H1 (cell line): ENCODE data around the gene NFKBIL1. TPM values are rescaled to one million over a fixed set of nuclear protein-coding genes. Genes with fewer than 3 reads are reported as not detected.

ENCODE experiments used
- CTCF ChIA-PET: fragments of 300-600 bp; sonication (Branson Sonifier 250); formaldehyde crosslinking; loops from one replicate; lab custom pipeline; 2021; ENCODE audit not compliant: partially characterized antibody; lab: Charles Lee
- POLR2A ChIA-PET: fragments of 300-600 bp; sonication (Branson Sonifier 250); formaldehyde crosslinking; loops from one replicate; lab custom pipeline; 2021; ENCODE audit warnings: inconsistent platforms; ENCODE audit not compliant: partially characterized antibody; lab: Charles Lee
- DNase-seq, 2 experiments: peaks; one replicate each; pipeline versions ENCODE4 v3.0.0 to v3.0.0-alpha.2; 2010 to 2022; ENCODE audit warnings: low spot score in 2 of 2, low read depth in 1 of 2, mixed read lengths in 1 of 2
- FAIRE-seq: peaks from 2 replicates; lab custom pipeline; 2011; peaks lifted over from hg19 to GRCh38; lab: Jason Lieb, UNC
- H2AFZ ChIP-seq: 2 replicates; pipeline ENCODE4 v1.8.1; 2012; ENCODE audit warnings: low read length, inconsistent platforms
- H2AK5ac ChIP-seq: 2 replicates; pipeline ENCODE4 v1.6.1; 2013; ENCODE audit warnings: low read depth, low read length
- H2BK120ac ChIP-seq: replicated peaks from 2 replicates; pipeline ENCODE3; 2013; ENCODE audit warnings: low read depth, low read length, inconsistent platforms
- H2BK12ac ChIP-seq: 2 replicates; pipeline ENCODE4 v1.6.1; 2013; ENCODE audit warnings: low read depth, low read length
- H2BK15ac ChIP-seq: 2 replicates; pipeline ENCODE4 v1.6.1; 2013; ENCODE audit warnings: low read length
- H2BK20ac ChIP-seq: 2 replicates; pipeline ENCODE4 v1.6.1; 2013; ENCODE audit warnings: low read length
- H2BK5ac ChIP-seq: 2 replicates; pipeline ENCODE4 v1.6.1; 2013; ENCODE audit warnings: low read depth, low read length
- H3K14ac ChIP-seq: 2 replicates; pipeline ENCODE4 v1.6.1; 2013; ENCODE audit warnings: inconsistent platforms; ENCODE audit not compliant: insufficient read length
- H3K18ac ChIP-seq: 2 replicates; pipeline ENCODE4 v1.6.1; 2013; ENCODE audit warnings: low read length; ENCODE audit errors: extremely low read depth
- H3K23ac ChIP-seq: 2 replicates; pipeline ENCODE4 v1.6.1; 2013; ENCODE audit warnings: inconsistent platforms; ENCODE audit not compliant: insufficient read length
- H3K23me2 ChIP-seq: 2 replicates; pipeline ENCODE4 v1.6.1; 2013; ENCODE audit warnings: low read depth, low read length
- H3K27ac ChIP-seq: 2 replicates; pipeline ENCODE4 v1.6.1; 2011; ENCODE audit warnings: low read depth, low read length, inconsistent platforms
- H3K27me3 ChIP-seq, 4 experiments: replicated peaks in 1 of 4; 1 replicate in 1 of 4; 2 replicates in 3 of 4; pipeline versions ENCODE4 v1.6.1 to v1.8.1; 2011 to 2013; ENCODE audit warnings: low read length in 3 of 4, mild to moderate bottlenecking in 3 of 4, inconsistent platforms in 2 of 4, mixed read lengths in 2 of 4, moderate library complexity in 1 of 4; ENCODE audit not compliant: control insufficient read depth in 3 of 4, insufficient read depth in 3 of 4; ENCODE audit errors: extremely low read depth in 1 of 4
- H3K36me3 ChIP-seq, 4 experiments: 2 replicates each; pipeline versions ENCODE4 v1.6.1 to v1.8.1; 2011 to 2013; ENCODE audit warnings: mild to moderate bottlenecking in 4 of 4, low read length in 3 of 4, moderate library complexity in 2 of 4, control low read depth in 1 of 4, inconsistent platforms in 1 of 4; ENCODE audit not compliant: insufficient read depth in 4 of 4, control insufficient read depth in 2 of 4
- H3K4ac ChIP-seq: replicated peaks from 2 replicates; pipeline ENCODE3; 2013; ENCODE audit warnings: low read length, low read depth, mixed read lengths, inconsistent platforms; ENCODE audit not compliant: insufficient read length
- H3K4me1 ChIP-seq, 4 experiments: replicated peaks in 1 of 4; 1 replicate in 1 of 4; 2 replicates in 3 of 4; pipeline versions ENCODE4 v1.6.1 to v1.8.1; 2011 to 2013; ENCODE audit warnings: low read length in 3 of 4, inconsistent platforms in 2 of 4, mixed read lengths in 1 of 4; ENCODE audit not compliant: insufficient read depth in 4 of 4, control insufficient read depth in 3 of 4
- H3K4me2 ChIP-seq, 2 experiments: 2 replicates each; pipeline versions ENCODE4 v1.6.1 to v1.8.1; 2011 to 2013; ENCODE audit warnings: low read depth in 2 of 2, low read length in 2 of 2, control low read depth in 1 of 2, inconsistent platforms in 1 of 2, mild to moderate bottlenecking in 1 of 2; ENCODE audit not compliant: insufficient read depth in 1 of 2
- H3K4me3 ChIP-seq, 4 experiments: fragments of 200-600, 300-600 bp in 1 of 4; sonication (generic), shearing (Covaris generic), sonication (Bioruptor Twin) in 1 of 4; 2 replicates each; pipeline versions ENCODE4 v1.5.1 to v1.8.1; 2011 to 2016; ENCODE audit warnings: low read length in 4 of 4, low read depth in 3 of 4, control low read depth in 2 of 4, inconsistent platforms in 2 of 4, mild to moderate bottlenecking in 2 of 4, mixed read lengths in 1 of 4, moderate library complexity in 1 of 4; ENCODE audit not compliant: insufficient read depth in 2 of 4; ENCODE audit errors: extremely low read depth in 1 of 4
- H3K56ac ChIP-seq: replicated peaks from 2 replicates; pipeline ENCODE3; 2013; ENCODE audit warnings: low read depth, mild to moderate bottlenecking, mixed read lengths, low read length, inconsistent platforms; ENCODE audit not compliant: insufficient read length
- H3K79me1 ChIP-seq: 2 replicates; pipeline ENCODE4 v1.6.1; 2013; ENCODE audit warnings: low read depth, low read length, control low read depth
- H3K79me2 ChIP-seq, 2 experiments: 2 replicates each; pipeline versions ENCODE4 v1.6.1 to v1.8.1; 2012 to 2013; ENCODE audit warnings: low read length in 2 of 2, mild to moderate bottlenecking in 2 of 2, inconsistent platforms in 1 of 2; ENCODE audit not compliant: insufficient read depth in 2 of 2, control insufficient read depth in 1 of 2
- H3K9ac ChIP-seq, 4 experiments: replicated peaks in 1 of 4; 1 replicate in 1 of 4; 2 replicates in 3 of 4; pipeline versions ENCODE4 v1.6.1 to v1.8.1; 2011 to 2013; ENCODE audit warnings: low read depth in 3 of 4, low read length in 3 of 4, control low read depth in 2 of 4, mild to moderate bottlenecking in 2 of 4, moderate library complexity in 2 of 4, inconsistent platforms in 1 of 4; ENCODE audit errors: extremely low read depth in 1 of 4
- H3K9me3 ChIP-seq, 2 experiments: 2 replicates each; pipeline versions ENCODE4 v1.6.1 to v1.8.1; 2012 to 2013; ENCODE audit warnings: mild to moderate bottlenecking in 2 of 2, moderate library complexity in 2 of 2, control low read depth in 1 of 2, inconsistent platforms in 1 of 2, low read depth in 1 of 2, low read length in 1 of 2, mixed read lengths in 1 of 2; ENCODE audit not compliant: insufficient read depth in 2 of 2
- H4K20me1 ChIP-seq, 2 experiments: replicated peaks in 1 of 2; 2 replicates each; pipeline versions ENCODE3 to v1.8.1; 2011 to 2013; ENCODE audit warnings: inconsistent platforms in 2 of 2, low read length in 2 of 2, mild to moderate bottlenecking in 1 of 2; ENCODE audit not compliant: insufficient read depth in 2 of 2, control insufficient read depth in 1 of 2
- H4K5ac ChIP-seq: 2 replicates; pipeline ENCODE4 v1.6.1; 2013; ENCODE audit warnings: low read length, low read depth, mixed read lengths, inconsistent platforms; ENCODE audit not compliant: insufficient read length
- H4K8ac ChIP-seq: 2 replicates; pipeline ENCODE4 v1.8.0; 2013; ENCODE audit warnings: mild to moderate bottlenecking, moderate library complexity, low read length, inconsistent platforms; ENCODE audit not compliant: insufficient read depth; ENCODE audit errors: extremely low read depth
- H4K91ac ChIP-seq: replicated peaks from 2 replicates; pipeline ENCODE3; 2013; ENCODE audit warnings: low read length, mixed read lengths, inconsistent platforms; ENCODE audit not compliant: insufficient read length
- FOSL1 ChIP-seq: IDR thresholded peaks from 2 replicates; pipeline ENCODE4 v1.6.1; 2011; ENCODE audit warnings: mild to moderate bottlenecking, low read depth, low read length, moderate library complexity; ENCODE audit not compliant: insufficient read depth
- HDAC6 ChIP-seq: IDR thresholded peaks from one replicate; pipeline ENCODE4 v1.7.1; 2012; ENCODE audit warnings: low read depth, mild to moderate bottlenecking, inconsistent platforms, low read length, moderate library complexity
- JUN ChIP-seq: IDR thresholded peaks from 2 replicates; pipeline ENCODE4 v1.6.1; 2011; ENCODE audit warnings: low read depth, mild to moderate bottlenecking, improper control_type of control experiment, low read length
- SAP30 ChIP-seq: fragments of 300-600 bp; sonication (generic); IDR thresholded peaks from 2 replicates; pipeline ENCODE4 v1.7.1; 2012; ENCODE audit warnings: low read length, moderate library complexity, mild to moderate bottlenecking, inconsistent platforms; ENCODE audit not compliant: insufficient read depth, insufficient replicate concordance
- SP2 ChIP-seq: IDR thresholded peaks from 2 replicates; pipeline ENCODE4 v1.6.1; 2012; ENCODE audit warnings: mild to moderate bottlenecking, low read length, inconsistent platforms
- TBP ChIP-seq: IDR thresholded peaks from 2 replicates; pipeline ENCODE4 v1.6.1; 2011; ENCODE audit warnings: low read depth, low read length, improper control_type of control experiment
- ZNF274 ChIP-seq: IDR thresholded peaks from 2 replicates; pipeline ENCODE4 v1.7.0; 2012; ENCODE audit warnings: low read length, borderline replicate concordance; ENCODE audit errors: extremely low read depth
- WGBS, 2 experiments: shearing (Covaris generic) in 1 of 2; methylation state at CpG; one replicate each; pipeline versions ENCODE4 v1.1.6 to v1.1.7; 2013 to 2015; ENCODE audit warnings: low lambda C conversion rate in 2 of 2, mixed read lengths in 2 of 2, inconsistent platforms in 1 of 2, low coverage in 1 of 2, missing lambda C conversion rate in 1 of 2; ENCODE audit not compliant: insufficient replicate concordance in 2 of 2, insufficient coverage in 1 of 2, insufficient read length in 1 of 2; ENCODE audit errors: extremely low coverage in 1 of 2, missing lambda C conversion rate in 1 of 2; 5-methylcytosine and 5-hydroxymethylcytosine counted together
- polyA plus RNA-seq, 7 experiments: library from polyadenylated mRNA; depleted of rRNA in 3 of 7; stranded (reverse) in 5 of 7; unstranded in 2 of 7; fragments of >200 nt in 5 of 7; fragments of 200-250 nt in 2 of 7; gene quantifications; 1 replicate in 5 of 7; 2 replicates in 1 of 7; 4 replicates in 1 of 7; pipeline versions ENCODE4 v1.2.1 to v1.2.3, GENCODE V29; 2011 to 2013; ENCODE audit warnings: missing spikeins in 2 of 7, mixed read lengths in 2 of 7
- total RNA-seq: library from RNA; stranded (reverse); fragmentation: NEBNext Ultra II Directional; extraction: Animal tissue kit (Norgen Biotek cat#: 25700); gene quantifications from 2 replicates; pipeline ENCODE4 v1.2.1, GENCODE V29; 2021
- TF ChIP-seq, protein P1 (sequence below), 3 experiments: IDR thresholded peaks; 1 replicate in 2 of 3; 2 replicates in 1 of 3; pipeline versions ENCODE4 v1.5.1 to v1.6.1; 2011; ENCODE audit warnings: low read length in 3 of 3, mild to moderate bottlenecking in 3 of 3, inconsistent platforms in 2 of 3, low read depth in 1 of 3, moderate library complexity in 1 of 3; ENCODE audit not compliant: insufficient read depth in 1 of 3; ENCODE audit errors: control extremely low read depth in 1 of 3
- TF ChIP-seq, protein P2 (sequence below): IDR thresholded peaks from 2 replicates; pipeline ENCODE4 v1.6.1; 2011; ENCODE audit warnings: low read depth, mild to moderate bottlenecking, low read length; ENCODE audit not compliant: insufficient read depth

The NFKBIL1 gene
- total and polyA plus RNA-seq, 2 of the 8 experiments (the other 6 are each of a cell fraction or from before 2014, with no cell fraction given): 7.5 to 11.2 TPM

DNA sequence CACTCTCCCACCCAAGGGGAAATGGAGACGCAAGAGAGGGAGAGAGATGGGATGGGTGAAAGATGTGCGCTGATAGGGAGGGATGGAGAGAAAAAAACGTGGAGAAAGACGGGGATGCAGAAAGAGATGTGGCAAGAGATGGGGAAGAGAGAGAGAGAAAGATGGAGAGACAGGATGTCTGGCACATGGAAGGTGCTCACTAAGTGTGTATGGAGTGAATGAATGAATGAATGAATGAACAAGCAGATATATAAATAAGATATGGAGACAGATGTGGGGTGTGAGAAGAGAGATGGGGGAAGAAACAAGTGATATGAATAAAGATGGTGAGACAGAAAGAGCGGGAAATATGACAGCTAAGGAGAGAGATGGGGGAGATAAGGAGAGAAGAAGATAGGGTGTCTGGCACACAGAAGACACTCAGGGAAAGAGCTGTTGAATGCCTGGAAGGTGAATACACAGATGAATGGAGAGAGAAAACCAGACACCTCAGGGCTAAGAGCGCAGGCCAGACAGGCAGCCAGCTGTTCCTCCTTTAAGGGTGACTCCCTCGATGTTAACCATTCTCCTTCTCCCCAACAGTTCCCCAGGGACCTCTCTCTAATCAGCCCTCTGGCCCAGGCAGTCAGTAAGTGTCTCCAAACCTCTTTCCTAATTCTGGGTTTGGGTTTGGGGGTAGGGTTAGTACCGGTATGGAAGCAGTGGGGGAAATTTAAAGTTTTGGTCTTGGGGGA, 28.7 kb downstream of the NFKBIL1 start:
- no peak for FAIRE-seq
- H2BK15ac ChIP-seq: no peak overlapping the region
- CTCF ChIA-PET: interaction anchor here (0.9 to 19.2 kb wide), 8 partner anchors 11 to 88 kb away, joined by 3 to 640 read pairs (median 11); partner anchors contain the start of genes ATP6V1G2, GPANK1, LST1 and LTB
- TF ChIP-seq TBP: no peak
- no peak for TF ChIP-seq SAP30
- no peak for TF ChIP-seq HDAC6
- TF ChIP-seq, protein P1, sequence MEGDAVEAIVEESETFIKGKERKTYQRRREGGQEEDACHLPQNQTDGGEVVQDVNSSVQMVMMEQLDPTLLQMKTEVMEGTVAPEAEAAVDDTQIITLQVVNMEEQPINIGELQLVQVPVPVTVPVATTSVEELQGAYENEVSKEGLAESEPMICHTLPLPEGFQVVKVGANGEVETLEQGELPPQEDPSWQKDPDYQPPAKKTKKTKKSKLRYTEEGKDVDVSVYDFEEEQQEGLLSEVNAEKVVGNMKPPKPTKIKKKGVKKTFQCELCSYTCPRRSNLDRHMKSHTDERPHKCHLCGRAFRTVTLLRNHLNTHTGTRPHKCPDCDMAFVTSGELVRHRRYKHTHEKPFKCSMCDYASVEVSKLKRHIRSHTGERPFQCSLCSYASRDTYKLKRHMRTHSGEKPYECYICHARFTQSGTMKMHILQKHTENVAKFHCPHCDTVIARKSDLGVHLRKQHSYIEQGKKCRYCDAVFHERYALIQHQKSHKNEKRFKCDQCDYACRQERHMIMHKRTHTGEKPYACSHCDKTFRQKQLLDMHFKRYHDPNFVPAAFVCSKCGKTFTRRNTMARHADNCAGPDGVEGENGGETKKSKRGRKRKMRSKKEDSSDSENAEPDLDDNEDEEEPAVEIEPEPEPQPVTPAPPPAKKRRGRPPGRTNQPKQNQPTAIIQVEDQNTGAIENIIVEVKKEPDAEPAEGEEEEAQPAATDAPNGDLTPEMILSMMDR (IDR thresholded peaks at IDR 0.05; ENCODE audit: control extremely low read depth in 1 of 3, insufficient read depth in 1 of 3, low read depth in 1 of 3, low read length in 3 of 3): no peak
- TF ChIP-seq SP2: no peak
- TF ChIP-seq, protein P2, sequence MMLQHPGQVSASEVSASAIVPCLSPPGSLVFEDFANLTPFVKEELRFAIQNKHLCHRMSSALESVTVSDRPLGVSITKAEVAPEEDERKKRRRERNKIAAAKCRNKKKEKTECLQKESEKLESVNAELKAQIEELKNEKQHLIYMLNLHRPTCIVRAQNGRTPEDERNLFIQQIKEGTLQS: no peak
- TF ChIP-seq FOSL1: no peak
- TF ChIP-seq JUN: no peak
- no peak for TF ChIP-seq ZNF274

More for the DNA sequence above, 28.7 kb downstream of the NFKBIL1 start:
- no peak overlapping the region for H3K14ac ChIP-seq
- no peak overlapping the region for H2BK120ac ChIP-seq
- peaks cover 7% of the 10 kb centered on the region; the same call in 1 of the 2 replicates for H3K23me2 ChIP-seq
- no peaks in the 10 kb centered on the region for H3K79me2 ChIP-seq
- no peak overlapping the region for H3K27ac ChIP-seq
- H2BK5ac ChIP-seq: no peak overlapping the region
- H3K4me2 ChIP-seq: no peak overlapping the region
- H4K8ac ChIP-seq: no peak overlapping the region
- H2AFZ ChIP-seq: no peak overlapping the region
- no peak overlapping the region for H4K91ac ChIP-seq
- H3K79me1 ChIP-seq: no peaks in the 10 kb centered on the region
- H4K20me1 ChIP-seq: no peaks in the 10 kb centered on the region
- no peak overlapping the region for H4K5ac ChIP-seq
- H3K27me3 ChIP-seq: peaks cover 0 to 8% (median 7%) of the 10 kb centered on the region in 4 experiments; a peak in 5 of 7 replicates
- WGBS, 2 experiments: 82 to 100% methylated on average over 3 to 8 of the region's 8 CpGs
- no peak overlapping the region for H3K4ac ChIP-seq
- POLR2A ChIA-PET: interaction anchor here (0.8 to 12.2 kb wide), 14 partner anchors 10 to 283 kb away, joined by 3 to 110 read pairs (median 3); partner anchors contain the start of genes DDX39B, GPANK1, LST1 and MCCD1
- no peak overlapping the region for H2BK20ac ChIP-seq
- no peak overlapping the region for H3K18ac ChIP-seq
- H3K4me1 ChIP-seq: peaks cover 0 to 3% (median 0%) of the 10 kb centered on the region in 4 experiments; a peak in 3 of 7 replicates
- no peaks in the 10 kb centered on the region for H3K36me3 ChIP-seq
- no peak overlapping the region for H3K4me3 ChIP-seq
- no peak overlapping the region for H2BK12ac ChIP-seq
- DNase-seq: no peak
- H3K23ac ChIP-seq: no peak overlapping the region
- no peak overlapping the region for H2AK5ac ChIP-seq
- H3K56ac ChIP-seq: no peak overlapping the region
- no peaks in the 10 kb centered on the region for H3K9me3 ChIP-seq
- H3K9ac ChIP-seq: no peak overlapping the region
